H9 (cell line): ENCODE measurements around the gene PBX4. TPM values are rescaled to one million over a fixed set of nuclear protein-coding genes. Genes with fewer than 3 reads are reported as not detected.

Experiments used
- DNase-seq: peaks from one replicate; pipeline ENCODE4 v3.0.0-alpha.2; 2017
- H2AFZ ChIP-seq: one replicate; pipeline ENCODE4 v1.6.1; 2013; ENCODE audit warnings: mild to moderate bottlenecking, low read length, control low read depth, moderate library complexity
- H2AK5ac ChIP-seq: 2 replicates; pipeline ENCODE4 v1.6.1; 2013; ENCODE audit warnings: low read length, control low read depth, mixed read lengths; ENCODE audit not compliant: insufficient read length
- H2BK120ac ChIP-seq: one replicate; pipeline ENCODE4 v1.6.1; 2013; ENCODE audit warnings: low read depth, mild to moderate bottlenecking, low read length, control low read depth, inconsistent platforms; ENCODE audit not compliant: poor library complexity, severe bottlenecking
- H2BK12ac ChIP-seq: 2 replicates; pipeline ENCODE4 v1.6.1; 2013; ENCODE audit warnings: low read length, control low read depth, mixed read lengths, low read depth; ENCODE audit not compliant: insufficient read length
- H2BK15ac ChIP-seq: 2 replicates; pipeline ENCODE4 v1.6.1; 2013; ENCODE audit warnings: low read depth, low read length, control low read depth
- H2BK20ac ChIP-seq: one replicate; pipeline ENCODE4 v1.6.1; 2013; ENCODE audit warnings: low read depth, mild to moderate bottlenecking, low read length, control low read depth, inconsistent platforms; ENCODE audit not compliant: poor library complexity, severe bottlenecking
- H2BK5ac ChIP-seq: 2 replicates; pipeline ENCODE4 v1.6.1; 2013; ENCODE audit warnings: low read length, control low read depth, mixed read lengths; ENCODE audit not compliant: insufficient read length
- H3K14ac ChIP-seq: 2 replicates; pipeline ENCODE4 v1.6.1; 2013; ENCODE audit warnings: low read length, control low read depth; ENCODE audit not compliant: insufficient read depth
- H3K18ac ChIP-seq: 2 replicates; pipeline ENCODE4 v1.6.1; 2013; ENCODE audit warnings: low read depth, mild to moderate bottlenecking, mixed read lengths, low read length, control low read depth; ENCODE audit not compliant: insufficient read length
- H3K23ac ChIP-seq: 2 replicates; pipeline ENCODE4 v1.6.1; 2013; ENCODE audit warnings: low read length, control low read depth, mixed read lengths, low read depth; ENCODE audit not compliant: insufficient read length
- H3K23me2 ChIP-seq: 2 replicates; pipeline ENCODE4 v1.6.1; 2013; ENCODE audit warnings: low read depth, mild to moderate bottlenecking, mixed read lengths, low read length, control low read depth; ENCODE audit not compliant: insufficient read length, poor library complexity, severe bottlenecking
- H3K27ac ChIP-seq: 2 replicates; pipeline ENCODE4 v1.5.1; 2013; ENCODE audit warnings: low read length, control low read depth, mixed read lengths, low read depth; ENCODE audit not compliant: insufficient read length
- H3K27me3 ChIP-seq: 2 replicates; pipeline ENCODE4 v1.6.1; 2013; ENCODE audit warnings: low read length, control low read depth, inconsistent platforms; ENCODE audit not compliant: insufficient read depth
- H3K4ac ChIP-seq: 2 replicates; pipeline ENCODE4 v1.6.1; 2013; ENCODE audit warnings: low read depth, mild to moderate bottlenecking, control low read depth, inconsistent platforms, low read length, moderate library complexity
- H3K4me1 ChIP-seq: 2 replicates; pipeline ENCODE4 v1.6.1; 2013; ENCODE audit warnings: low read length, control low read depth, inconsistent platforms; ENCODE audit not compliant: insufficient read depth
- H3K4me2 ChIP-seq: 2 replicates; pipeline ENCODE4 v1.6.1; 2013; ENCODE audit warnings: low read length, control low read depth, mixed read lengths; ENCODE audit not compliant: insufficient read length, insufficient read depth
- H3K56ac ChIP-seq: 2 replicates; pipeline ENCODE4 v1.6.1; 2013; ENCODE audit warnings: low read depth, mild to moderate bottlenecking, mixed read lengths, low read length, control low read depth; ENCODE audit not compliant: insufficient read length
- H3K79me1 ChIP-seq: 2 replicates; pipeline ENCODE4 v1.6.1; 2013; ENCODE audit warnings: low read depth, mild to moderate bottlenecking, moderate library complexity, low read length, control low read depth, inconsistent platforms; ENCODE audit not compliant: insufficient read depth, poor library complexity, severe bottlenecking
- H3K79me2 ChIP-seq: 2 replicates; pipeline ENCODE4 v1.6.1; 2013; ENCODE audit warnings: low read length, control low read depth, inconsistent platforms; ENCODE audit not compliant: insufficient read depth
- H3K9ac ChIP-seq: 2 replicates; pipeline ENCODE4 v1.6.1; 2013; ENCODE audit warnings: low read length, control low read depth, mixed read lengths; ENCODE audit not compliant: insufficient read length; ENCODE audit errors: extremely low read depth
- H3K9me3 ChIP-seq: one replicate; pipeline ENCODE4 v1.6.1; 2013; ENCODE audit warnings: low read depth, low read length, inconsistent platforms; ENCODE audit not compliant: control insufficient read depth
- H3T11ph ChIP-seq: one replicate; pipeline ENCODE4 v1.6.1; 2013; ENCODE audit warnings: mild to moderate bottlenecking, low read length, control low read depth, inconsistent platforms
- H4K20me1 ChIP-seq: one replicate; pipeline ENCODE4 v1.6.1; 2013; ENCODE audit not compliant: control insufficient read depth, insufficient read length, insufficient read depth
- H4K5ac ChIP-seq: 2 replicates; pipeline ENCODE4 v1.6.1; 2013; ENCODE audit warnings: low read depth, mild to moderate bottlenecking, mixed read lengths, low read length, control low read depth; ENCODE audit not compliant: insufficient read length
- H4K8ac ChIP-seq: replicated peaks from 2 replicates; pipeline ENCODE4 v1.6.1; 2013; ENCODE audit warnings: low read length, control low read depth, mixed read lengths, low read depth; ENCODE audit not compliant: insufficient read length
- H4K91ac ChIP-seq: 2 replicates; pipeline ENCODE4 v1.6.1; 2013; ENCODE audit warnings: low read depth, mild to moderate bottlenecking, moderate library complexity, mixed read lengths, low read length, control low read depth; ENCODE audit not compliant: insufficient read length
- H3K27ac Mint-ChIP-seq, 3 experiments: 2 replicates in 2 of 3; 3 replicates in 1 of 3; pipeline ENCODE4 v1.8.0; 2020 to 2021; ENCODE audit warnings: mixed read lengths in 3 of 3, mild to moderate bottlenecking in 1 of 3, moderate library complexity in 1 of 3
- H3K27me3 Mint-ChIP-seq: 2 replicates; pipeline ENCODE4 v1.8.0; 2021; ENCODE audit warnings: low read depth, mild to moderate bottlenecking, moderate library complexity, mixed read lengths
- H3K36me3 Mint-ChIP-seq, 3 experiments: 2 replicates in 2 of 3; 3 replicates in 1 of 3; pipeline ENCODE4 v1.8.0; 2020 to 2021; ENCODE audit warnings: low read depth in 3 of 3, mixed read lengths in 3 of 3; ENCODE audit not compliant: insufficient read depth in 1 of 3
- H3K4me1 Mint-ChIP-seq, 2 experiments: 2 replicates each; pipeline ENCODE4 v1.8.0; 2020; ENCODE audit warnings: mixed read lengths in 2 of 2
- H3K4me3 Mint-ChIP-seq, 2 experiments: 2 replicates in 1 of 2; 3 replicates in 1 of 2; pipeline ENCODE4 v1.8.0; 2020 to 2021; ENCODE audit warnings: mild to moderate bottlenecking in 2 of 2, mixed read lengths in 2 of 2, moderate library complexity in 1 of 2
- H3K9me3 Mint-ChIP-seq, 2 experiments: 2 replicates in 1 of 2; 3 replicates in 1 of 2; pipeline ENCODE4 v1.8.0; 2020; ENCODE audit warnings: mild to moderate bottlenecking in 2 of 2, mixed read lengths in 2 of 2, moderate library complexity in 1 of 2
- whole genome bisulfite sequencing: extraction: QIAGEN DNeasy Blood & Tissue Kit; methylation state at CpG from one replicate; pipeline ENCODE4 v1.1.7; 2013; ENCODE audit warnings: missing lambda C conversion rate, low lambda C conversion rate, mixed read lengths; ENCODE audit not compliant: insufficient read length; ENCODE audit errors: extremely low coverage; 5-methylcytosine and 5-hydroxymethylcytosine counted together
- total RNA-seq: library from RNA; stranded (reverse); gene quantifications from 2 replicates; pipeline ENCODE4 v1.2.1, GENCODE V29; 2021
- TF ChIP-seq, protein P1 (sequence below): fragments of 200-600 bp; sonication (generic); conservative IDR thresholded peaks from 3 replicates; pipeline ENCODE4 v1.8.0; 2021; ENCODE audit warnings: antibody characterized with exemption, mild to moderate bottlenecking

The PBX4 gene
- total RNA-seq, 1 experiment from 2014 or later = 3.3 TPM

DNA sequence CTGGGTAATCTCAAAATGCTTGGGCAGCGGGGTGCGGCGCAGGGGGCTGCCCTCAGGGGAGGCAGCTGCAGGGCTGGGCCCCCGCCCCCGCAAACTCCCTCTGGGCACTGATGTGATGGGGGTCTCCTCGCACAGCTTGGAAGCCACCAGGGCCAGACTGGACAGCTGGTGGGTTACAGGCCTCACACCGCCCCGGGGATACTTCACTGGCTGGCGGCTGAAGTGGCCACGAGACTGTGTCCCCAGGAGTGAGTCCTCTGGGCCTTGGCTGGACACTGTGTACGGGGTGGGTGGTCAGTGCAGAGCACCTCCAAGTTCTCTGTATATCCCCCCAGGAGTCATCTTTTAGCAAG is 11.6 kb upstream of the PBX4 start:
- H3K23me2 ChIP-seq = peaks cover 10% of the 10 kb centered on the region
- peaks cover 3% of the 10 kb centered on the region; the same call in 1 of the 2 replicates for H3K4me1 ChIP-seq
- no peak overlapping the region for H3K56ac ChIP-seq
- TF ChIP-seq, protein P1, sequence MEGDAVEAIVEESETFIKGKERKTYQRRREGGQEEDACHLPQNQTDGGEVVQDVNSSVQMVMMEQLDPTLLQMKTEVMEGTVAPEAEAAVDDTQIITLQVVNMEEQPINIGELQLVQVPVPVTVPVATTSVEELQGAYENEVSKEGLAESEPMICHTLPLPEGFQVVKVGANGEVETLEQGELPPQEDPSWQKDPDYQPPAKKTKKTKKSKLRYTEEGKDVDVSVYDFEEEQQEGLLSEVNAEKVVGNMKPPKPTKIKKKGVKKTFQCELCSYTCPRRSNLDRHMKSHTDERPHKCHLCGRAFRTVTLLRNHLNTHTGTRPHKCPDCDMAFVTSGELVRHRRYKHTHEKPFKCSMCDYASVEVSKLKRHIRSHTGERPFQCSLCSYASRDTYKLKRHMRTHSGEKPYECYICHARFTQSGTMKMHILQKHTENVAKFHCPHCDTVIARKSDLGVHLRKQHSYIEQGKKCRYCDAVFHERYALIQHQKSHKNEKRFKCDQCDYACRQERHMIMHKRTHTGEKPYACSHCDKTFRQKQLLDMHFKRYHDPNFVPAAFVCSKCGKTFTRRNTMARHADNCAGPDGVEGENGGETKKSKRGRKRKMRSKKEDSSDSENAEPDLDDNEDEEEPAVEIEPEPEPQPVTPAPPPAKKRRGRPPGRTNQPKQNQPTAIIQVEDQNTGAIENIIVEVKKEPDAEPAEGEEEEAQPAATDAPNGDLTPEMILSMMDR = no peak
- H3K27me3 ChIP-seq = no peaks in the 10 kb centered on the region
- no peak overlapping the region for H2BK15ac ChIP-seq
- no peak overlapping the region for H3K18ac ChIP-seq
- no peak overlapping the region for H3K23ac ChIP-seq
- no peak overlapping the region for H3K4me3 Mint-ChIP-seq
- H3K27ac ChIP-seq = no peak overlapping the region
- H3K36me3 Mint-ChIP-seq = peaks cover 9 to 38% (median 35%) of the 10 kb centered on the region in 3 experiments; a peak in 6 of 7 replicates
- H3K14ac ChIP-seq = no peak overlapping the region
- no peaks in the 10 kb centered on the region for H3K9me3 Mint-ChIP-seq
- H2BK120ac ChIP-seq = no peak overlapping the region
- peaks cover 2% of the 10 kb centered on the region; the same call in 1 of the 2 replicates for H3K79me2 ChIP-seq
- H3K9me3 ChIP-seq = no peaks in the 10 kb centered on the region
- no peak overlapping the region for H2BK12ac ChIP-seq
- H2AK5ac ChIP-seq = no peak overlapping the region
- H3K27ac Mint-ChIP-seq = no peak overlapping the region
- no peak overlapping the region for H3K4me2 ChIP-seq
- no peak for DNase-seq
- no peak overlapping the region for H2AFZ ChIP-seq
- peaks cover 2% of the 10 kb centered on the region for H4K20me1 ChIP-seq
- no peak overlapping the region for H2BK5ac ChIP-seq
- H3K79me1 ChIP-seq = no peaks in the 10 kb centered on the region
- H3K9ac ChIP-seq = no peak overlapping the region
- WGBS = no CpG with 5 or more reads among the region's 11 CpGs
- no peak overlapping the region for H3T11ph ChIP-seq
- no peak overlapping the region for H2BK20ac ChIP-seq
- peaks cover 3% of the 10 kb centered on the region; the same call in 1 of the 2 replicates for H3K27me3 Mint-ChIP-seq
- no peak overlapping the region for H4K5ac ChIP-seq
- no peak overlapping the region for H4K8ac ChIP-seq
- no peak overlapping the region for H3K4ac ChIP-seq
- H4K91ac ChIP-seq = no peak overlapping the region
- H3K4me1 Mint-ChIP-seq = peaks cover 16 to 20% of the 10 kb centered on the region in 2 experiments
